Activated naive CD8-positive, alpha-beta T cell treated with anti-CD3 and anti-CD28 coated beads, Interleukin-2, amount 50 U/mL, for 24 hours (primary cell): ENCODE data around the gene TRIOBP.
"Not testable (repeated sequence)": the region's sequence is repeated elsewhere in the genome, so short reads cannot be mapped to it uniquely, and the experiment has no call there.

Experiments used
- ATAC-seq: fragments of 150-1000 bp; cut with Tn5 transposase; one replicate; pipeline ENCODE4 v1.10.0; 2021
- DNase-seq: peaks from one replicate; pipeline ENCODE4 v3.0.0; 2021
- H3K27ac Mint-ChIP-seq: one replicate; pipeline ENCODE4 v1.8.0; 2021; ENCODE audit warnings: mild to moderate bottlenecking, mixed read lengths
- H3K27me3 Mint-ChIP-seq: one replicate; pipeline ENCODE4 v1.8.0; 2021; ENCODE audit warnings: mixed read lengths
- H3K36me3 Mint-ChIP-seq: one replicate; pipeline ENCODE4 v1.8.0; 2021; ENCODE audit warnings: low read depth, mixed read lengths
- H3K4me1 Mint-ChIP-seq: one replicate; pipeline ENCODE4 v1.8.0; 2021; ENCODE audit warnings: mixed read lengths
- H3K4me3 Mint-ChIP-seq: one replicate; pipeline ENCODE4 v1.8.0; 2021; ENCODE audit warnings: mild to moderate bottlenecking, moderate library complexity, mixed read lengths
- H3K9me3 Mint-ChIP-seq: one replicate; pipeline ENCODE4 v1.8.0; 2021; ENCODE audit warnings: mixed read lengths

The TRIOBP gene

DNA sequence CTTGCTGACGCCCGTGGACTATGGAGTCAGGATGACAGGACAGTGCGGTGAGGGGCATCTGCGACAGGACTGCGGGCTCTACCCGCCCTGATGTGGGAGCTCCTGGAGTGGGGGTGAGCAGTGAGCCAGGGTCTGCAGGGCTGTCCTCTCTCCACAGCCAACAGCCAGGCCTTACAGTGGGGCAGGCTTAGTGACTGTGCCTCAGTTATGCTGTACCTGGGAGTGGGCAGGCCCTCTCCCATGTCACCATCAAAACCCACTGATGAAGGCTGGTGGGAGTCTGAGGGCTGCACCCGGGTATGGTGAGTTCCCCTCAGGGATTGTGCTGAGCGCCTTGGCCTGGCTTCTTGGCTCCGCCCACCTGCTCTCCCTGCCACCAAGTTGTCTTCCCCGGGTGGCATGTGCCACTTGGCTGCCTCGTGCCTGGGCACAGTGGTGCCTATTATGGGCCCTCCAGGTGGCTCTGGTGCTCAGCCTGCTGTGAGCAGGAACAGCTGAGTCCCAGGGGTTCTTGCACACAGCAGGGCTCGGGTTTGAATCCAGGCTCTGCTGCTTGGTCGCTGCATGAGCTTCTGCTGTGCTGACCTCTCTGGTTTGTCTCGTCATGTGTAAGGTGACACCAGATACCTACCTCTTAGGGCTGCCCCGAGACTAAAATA, 4.1 kb upstream of the TRIOBP start:
- no peak overlapping the region for H3K27ac Mint-ChIP-seq
- DNase-seq (no peak), ATAC-seq (no peak)
- H3K4me1 Mint-ChIP-seq: peaks cover 26% of the 10 kb centered on the region
- H3K4me3 Mint-ChIP-seq: no peak overlapping the region
- no peaks in the 10 kb centered on the region for H3K9me3 Mint-ChIP-seq
- peaks cover 35% of the 10 kb centered on the region for H3K36me3 Mint-ChIP-seq
- H3K27me3 Mint-ChIP-seq: no peaks in the 10 kb centered on the region

DNA sequence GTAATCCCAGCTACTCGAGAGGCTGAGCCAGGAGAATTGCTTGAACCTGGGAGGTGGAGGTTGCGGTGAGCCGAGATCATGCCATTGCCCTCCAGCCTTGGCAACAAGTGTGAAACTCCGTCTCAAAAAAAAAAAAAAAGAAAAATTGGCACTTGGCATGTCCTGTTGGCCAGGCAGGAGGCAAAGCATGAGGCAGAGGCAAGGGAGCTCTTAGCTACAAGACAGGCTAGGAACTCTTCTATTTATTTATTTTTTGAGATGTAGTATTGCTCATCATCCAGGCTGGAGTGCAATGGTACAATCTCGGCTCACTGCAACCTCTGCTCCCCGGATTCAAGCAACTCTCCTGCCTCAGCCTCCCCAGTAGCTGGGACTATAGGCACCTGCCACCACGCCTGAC, 2.7 kb upstream of the TRIOBP start:
- H3K36me3 Mint-ChIP-seq: peaks cover 27% of the 10 kb centered on the region
- H3K27ac Mint-ChIP-seq, ATAC-seq, H3K9me3 Mint-ChIP-seq, DNase-seq, H3K27me3 Mint-ChIP-seq, H3K4me3 Mint-ChIP-seq: not testable (repeated sequence)
- H3K4me1 Mint-ChIP-seq: peaks cover 15% of the 10 kb centered on the region

DNA sequence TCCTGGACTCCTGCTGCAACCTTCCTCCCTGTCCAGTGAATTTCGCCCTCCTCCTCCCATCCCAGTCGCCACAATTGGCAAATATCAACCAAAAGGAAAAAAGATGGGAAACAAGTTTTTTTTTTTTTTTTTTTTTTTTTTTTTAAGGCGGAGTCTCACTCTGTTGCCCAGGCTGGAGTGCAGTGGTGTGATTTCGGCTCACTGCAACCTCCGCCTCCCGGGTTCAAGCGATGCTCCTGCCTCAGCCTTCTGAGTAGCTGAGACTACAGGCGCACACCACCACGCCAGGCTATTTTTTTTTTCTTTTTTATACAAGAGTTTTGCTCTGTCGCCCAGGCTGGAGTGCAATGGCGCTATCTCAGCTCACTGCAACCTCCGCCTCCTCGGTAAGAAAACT, 590 bp upstream of the TRIOBP start:
- H3K9me3 Mint-ChIP-seq, DNase-seq, ATAC-seq, H3K27me3 Mint-ChIP-seq, H3K27ac Mint-ChIP-seq: not testable (repeated sequence)
- Mint-ChIP-seq H3K4me1 (peaks cover 13% of the 10 kb centered on the region), H3K4me3 (peak overlapping the region; percentile 42), H3K36me3 (peaks cover 15% of the 10 kb centered on the region)

DNA sequence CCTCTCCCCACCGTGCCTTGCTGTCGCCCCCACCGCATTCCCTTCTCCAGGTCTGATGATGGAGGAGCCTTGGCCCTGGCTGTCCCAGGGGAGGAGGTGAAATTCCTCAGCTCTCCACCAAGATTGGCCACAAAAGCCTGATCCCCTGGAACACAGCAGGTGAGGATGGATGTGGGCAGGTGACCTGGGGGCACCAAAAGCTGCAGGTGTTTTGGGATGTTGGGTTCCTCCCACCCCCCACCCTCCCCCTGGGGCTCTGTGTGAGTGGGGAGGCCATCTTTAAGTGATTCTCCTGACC, 639 bp downstream of the TRIOBP start:
- peaks cover 13% of the 10 kb centered on the region for H3K4me1 Mint-ChIP-seq

DNA sequence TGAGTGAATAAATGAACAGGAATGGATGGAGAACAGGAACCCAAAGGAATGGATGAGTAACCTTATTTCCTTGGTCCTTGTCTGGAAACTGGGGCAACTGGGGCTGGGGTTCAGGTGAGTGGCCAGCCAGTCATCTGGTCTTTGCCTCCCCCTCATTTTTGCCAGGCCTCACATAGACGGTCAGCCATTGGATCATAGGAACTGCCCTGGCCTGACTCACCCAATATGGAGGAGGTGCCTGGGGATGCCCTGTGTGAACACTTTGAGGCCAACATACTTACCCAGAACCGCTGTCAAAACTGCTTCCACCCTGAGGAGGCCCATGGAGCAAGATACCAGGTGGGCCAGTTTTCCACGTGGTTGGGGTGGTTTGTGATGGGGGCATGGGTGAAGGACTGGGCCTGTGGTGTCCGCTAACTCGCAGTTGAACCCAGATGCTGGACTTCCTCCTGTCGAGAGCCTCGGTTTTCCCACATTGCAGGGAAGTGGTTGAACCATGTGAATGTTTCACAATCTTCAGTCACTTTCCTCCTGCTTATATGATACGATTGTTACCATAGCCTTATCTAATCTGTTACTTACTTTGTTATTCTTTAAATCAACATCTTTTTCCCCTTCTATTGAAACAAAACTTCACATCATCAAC, 4.4 kb downstream of the TRIOBP start:
- Mint-ChIP-seq H3K36me3 (no peaks in the 10 kb centered on the region), H3K27ac (no peak overlapping the region), H3K4me1 (peaks cover 7% of the 10 kb centered on the region), H3K27me3 (no peaks in the 10 kb centered on the region), H3K4me3 (no peak overlapping the region), H3K9me3 (no peaks in the 10 kb centered on the region)
- DNase-seq (no peak), ATAC-seq (no peak)

More for the DNA sequence above, 639 bp downstream of the TRIOBP start:
- peaks cover 13% of the 10 kb centered on the region for H3K36me3 Mint-ChIP-seq
- H3K27ac Mint-ChIP-seq: no peak overlapping the region
- no peaks in the 10 kb centered on the region for H3K9me3 Mint-ChIP-seq
- no peaks in the 10 kb centered on the region for H3K27me3 Mint-ChIP-seq
- no peak overlapping the region for H3K4me3 Mint-ChIP-seq
- ATAC-seq: no peak
- DNase-seq: no peak

DNA sequence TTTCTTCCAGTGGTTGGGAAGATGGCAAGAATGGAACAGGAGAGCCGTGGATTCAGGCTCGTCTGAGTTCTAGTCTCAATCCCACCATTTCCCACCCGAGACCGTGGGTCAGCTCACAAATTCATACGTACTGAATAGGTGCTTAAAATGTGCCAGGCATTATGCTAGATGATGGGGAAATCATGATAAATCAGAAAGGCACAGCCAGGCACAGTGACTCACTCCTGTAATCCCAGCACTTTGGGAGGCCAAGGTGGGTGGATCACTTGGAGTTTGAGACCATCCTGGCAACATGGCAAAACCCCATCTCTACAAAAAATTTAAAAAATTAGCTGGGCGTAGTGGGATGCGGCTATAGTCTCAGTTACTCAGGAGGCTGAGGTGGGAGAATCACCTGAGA, 7.1 kb downstream of the TRIOBP start:
- no peak overlapping the region for H3K27ac Mint-ChIP-seq
- no peaks in the 10 kb centered on the region for H3K9me3 Mint-ChIP-seq
- no peaks in the 10 kb centered on the region for H3K27me3 Mint-ChIP-seq
- no peak for DNase-seq
- ATAC-seq: no peak
- no peak overlapping the region for H3K4me3 Mint-ChIP-seq
- no peaks in the 10 kb centered on the region for H3K4me1 Mint-ChIP-seq
- H3K36me3 Mint-ChIP-seq: no peaks in the 10 kb centered on the region

DNA sequence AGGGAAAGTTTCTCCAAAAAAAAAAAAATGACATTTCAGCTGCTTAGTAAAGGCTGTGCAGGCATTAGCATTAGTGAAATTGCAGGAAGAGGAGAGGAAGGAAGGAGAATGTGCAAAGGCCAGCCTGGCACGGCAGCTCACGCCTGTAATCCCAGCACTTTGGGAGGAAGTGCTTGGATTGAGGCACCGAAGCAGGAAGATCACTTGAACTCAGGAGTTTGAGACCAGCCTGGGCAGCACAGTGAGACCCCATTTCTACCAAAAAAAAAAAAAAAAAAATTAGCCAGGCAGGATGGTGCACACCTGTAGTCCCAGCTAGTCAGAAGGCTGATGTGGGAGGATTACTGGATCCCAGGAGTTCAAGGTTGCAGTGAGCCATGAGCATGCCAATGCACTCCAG, 7.8 kb downstream of the TRIOBP start:
- no peaks in the 10 kb centered on the region for H3K36me3 Mint-ChIP-seq
- ATAC-seq: no peak
- no peaks in the 10 kb centered on the region for H3K4me1 Mint-ChIP-seq
- H3K27ac Mint-ChIP-seq: no peak overlapping the region
- no peak overlapping the region for H3K4me3 Mint-ChIP-seq
- no peak for DNase-seq
- H3K27me3 Mint-ChIP-seq: no peaks in the 10 kb centered on the region
- H3K9me3 Mint-ChIP-seq: no peaks in the 10 kb centered on the region

DNA sequence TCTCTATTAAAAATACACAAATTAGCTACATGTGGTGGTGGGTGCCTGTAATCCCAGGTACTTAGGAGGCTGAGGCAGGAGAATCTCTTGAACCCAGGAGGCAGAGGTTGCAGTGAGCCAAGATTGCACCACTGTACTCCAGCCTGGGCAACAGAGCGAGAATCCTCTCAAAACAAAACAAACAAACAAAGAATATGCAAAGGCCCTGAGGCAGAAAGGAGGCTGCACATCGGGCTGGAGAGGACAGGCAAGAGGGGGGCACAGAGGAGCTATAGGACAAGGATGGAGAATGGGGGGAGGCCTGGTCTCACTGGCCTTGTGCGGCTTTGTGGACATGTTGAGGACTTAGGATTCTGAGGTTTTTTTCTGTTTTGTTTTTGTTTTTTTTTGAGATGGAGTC, 8.4 kb downstream of the TRIOBP start:
- no peak overlapping the region for H3K27ac Mint-ChIP-seq
- H3K27me3 Mint-ChIP-seq: no peaks in the 10 kb centered on the region
- ATAC-seq: no peak
- no peaks in the 10 kb centered on the region for H3K4me1 Mint-ChIP-seq
- no peak for DNase-seq
- no peaks in the 10 kb centered on the region for H3K36me3 Mint-ChIP-seq
- no peak overlapping the region for H3K4me3 Mint-ChIP-seq
- H3K9me3 Mint-ChIP-seq: no peaks in the 10 kb centered on the region

DNA sequence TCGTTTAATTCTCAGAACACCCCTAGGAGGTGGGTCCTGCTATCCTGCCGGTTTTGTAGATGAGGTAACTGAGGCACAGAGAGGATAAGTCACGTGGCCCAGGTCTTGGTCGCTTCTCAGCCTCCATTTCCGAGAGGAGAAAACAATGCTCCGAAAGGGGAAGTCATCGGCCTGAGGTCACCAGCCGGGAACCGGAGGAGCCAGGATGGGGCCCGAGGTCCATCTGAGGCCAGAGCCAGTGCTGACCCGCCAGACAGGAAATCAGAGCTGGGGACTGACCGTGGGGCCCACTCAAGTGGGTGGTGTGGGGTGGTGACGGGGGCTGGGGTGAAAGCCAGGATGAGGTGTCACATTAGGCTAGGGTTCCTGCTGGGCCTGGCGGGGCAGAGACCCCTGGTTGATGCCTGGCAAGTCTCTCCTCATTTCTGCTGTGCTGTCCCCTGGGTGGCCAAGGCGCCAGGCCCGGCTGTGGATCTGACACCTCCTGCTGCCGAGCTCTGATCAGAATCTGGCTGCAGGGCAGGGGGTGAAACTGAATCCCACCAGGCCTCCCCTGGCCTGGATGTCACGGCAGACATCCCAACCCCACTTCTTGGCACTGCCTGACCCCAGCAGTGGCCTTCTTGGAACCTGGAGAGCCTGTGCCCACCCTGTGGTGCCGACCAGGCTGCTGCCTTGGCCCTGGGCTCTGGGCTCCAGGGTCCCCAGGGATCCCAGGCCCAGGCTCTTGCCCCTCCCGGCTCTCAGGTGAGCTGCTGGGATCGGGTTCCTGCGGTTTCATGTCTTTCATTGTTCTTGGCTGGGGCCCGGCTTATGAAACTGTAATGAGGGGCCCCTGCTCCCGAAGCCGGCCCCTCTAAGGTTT, 12.0 kb downstream of the TRIOBP start:
- Mint-ChIP-seq H3K4me3 (no peak overlapping the region), H3K27me3 (no peaks in the 10 kb centered on the region), H3K4me1 (no peaks in the 10 kb centered on the region), H3K27ac (no peak overlapping the region), H3K36me3 (no peaks in the 10 kb centered on the region), H3K9me3 (no peaks in the 10 kb centered on the region)
- no peak for ATAC-seq
- no peak for DNase-seq

DNA sequence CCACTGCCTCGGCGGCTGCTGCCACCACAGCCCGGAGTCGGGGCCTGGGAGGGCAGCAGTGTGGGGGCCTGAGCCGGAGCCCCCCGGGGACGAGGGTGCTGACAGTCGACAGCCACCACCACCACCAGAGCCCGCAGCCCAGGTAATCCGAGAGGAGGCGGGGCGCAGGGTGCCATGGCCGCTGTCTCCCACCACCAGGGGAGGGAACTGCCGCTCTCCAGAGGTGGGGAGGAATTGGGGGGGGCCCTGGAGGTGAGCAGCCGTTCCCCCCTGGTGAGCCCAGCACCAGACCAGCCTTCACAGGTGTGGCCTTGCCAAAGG, 12.6 kb downstream of the TRIOBP start:
- Mint-ChIP-seq H3K36me3 (no peaks in the 10 kb centered on the region), H3K4me3 (no peak overlapping the region), H3K27me3 (no peaks in the 10 kb centered on the region), H3K4me1 (no peaks in the 10 kb centered on the region), H3K9me3 (no peaks in the 10 kb centered on the region), H3K27ac (no peak overlapping the region)
- no peak for ATAC-seq
- DNase-seq: no peak

DNA sequence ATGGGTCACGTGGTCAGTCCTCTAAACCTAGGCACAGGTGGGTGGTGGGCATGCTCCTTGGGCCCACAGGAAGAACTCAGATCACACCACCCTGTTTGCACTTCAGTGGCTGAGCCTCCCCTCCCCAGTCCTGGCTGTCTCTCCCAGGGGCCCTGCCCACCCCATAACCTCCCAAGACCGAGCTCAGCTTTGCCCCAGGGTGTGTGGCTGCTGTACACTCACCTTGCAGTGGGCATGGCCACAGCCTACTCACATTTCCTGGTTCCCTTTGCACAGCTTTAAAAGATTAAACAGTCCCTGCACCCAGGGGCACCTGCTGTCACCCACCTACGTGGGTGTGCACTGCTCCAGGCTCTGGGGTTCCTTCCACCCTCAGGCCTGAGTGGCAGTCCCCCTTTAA, 13.8 kb downstream of the TRIOBP start:
- DNase-seq: no peak
- Mint-ChIP-seq H3K36me3 (no peaks in the 10 kb centered on the region), H3K4me3 (no peak overlapping the region), H3K27me3 (no peaks in the 10 kb centered on the region), H3K27ac (no peak overlapping the region), H3K4me1 (no peaks in the 10 kb centered on the region), H3K9me3 (no peaks in the 10 kb centered on the region)
- peak; percentile 20 for ATAC-seq

DNA sequence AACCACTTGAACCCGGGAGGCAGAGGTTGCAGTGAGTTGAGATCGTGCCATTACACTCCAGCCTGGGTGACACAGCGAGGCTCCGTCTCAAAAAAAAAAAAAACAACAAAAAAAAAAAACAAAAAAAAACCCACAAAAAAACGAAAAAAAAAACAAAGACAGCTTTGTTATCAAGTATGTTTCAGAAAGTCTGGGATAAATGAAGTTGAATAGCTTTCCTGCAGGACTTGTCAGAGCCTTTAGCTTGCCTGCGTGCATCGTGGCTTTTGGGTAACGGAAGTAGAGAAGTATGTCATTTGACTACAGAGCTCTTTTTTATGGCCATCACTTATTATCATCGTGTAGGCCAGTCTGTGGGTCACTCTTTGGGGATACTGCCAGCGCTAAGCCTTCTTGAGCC, 14.6 kb downstream of the TRIOBP start:
- Mint-ChIP-seq H3K4me1 (no peaks in the 10 kb centered on the region), H3K27ac (no peak overlapping the region), H3K4me3 (no peak overlapping the region), H3K9me3 (no peaks in the 10 kb centered on the region), H3K36me3 (no peaks in the 10 kb centered on the region), H3K27me3 (no peaks in the 10 kb centered on the region)
- no peak for ATAC-seq
- DNase-seq: no peak

DNA sequence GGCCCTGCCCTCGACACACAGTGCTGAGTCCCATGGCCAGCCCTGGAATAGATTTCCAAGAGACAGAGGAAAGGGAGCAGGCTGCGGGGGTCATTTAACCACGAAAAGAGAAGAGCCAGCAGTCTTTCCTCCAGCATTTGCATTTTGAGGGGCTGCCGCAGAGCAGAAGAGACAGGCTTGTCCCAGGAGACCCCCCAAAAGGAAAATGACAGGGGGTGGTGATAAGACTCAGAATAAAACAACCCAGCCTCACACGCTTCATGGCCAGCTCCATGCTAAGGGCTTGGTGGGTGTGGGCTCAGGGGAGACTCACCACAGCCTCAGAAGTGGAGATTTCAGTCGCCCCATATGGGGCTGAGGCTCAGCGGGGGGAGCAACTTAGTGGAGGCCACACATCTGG, 16.9 kb downstream of the TRIOBP start:
- Mint-ChIP-seq H3K4me3 (no peak overlapping the region), H3K27me3 (no peaks in the 10 kb centered on the region), H3K4me1 (no peaks in the 10 kb centered on the region), H3K27ac (no peak overlapping the region), H3K9me3 (no peaks in the 10 kb centered on the region), H3K36me3 (no peaks in the 10 kb centered on the region)
- no peak for ATAC-seq
- DNase-seq: no peak

DNA sequence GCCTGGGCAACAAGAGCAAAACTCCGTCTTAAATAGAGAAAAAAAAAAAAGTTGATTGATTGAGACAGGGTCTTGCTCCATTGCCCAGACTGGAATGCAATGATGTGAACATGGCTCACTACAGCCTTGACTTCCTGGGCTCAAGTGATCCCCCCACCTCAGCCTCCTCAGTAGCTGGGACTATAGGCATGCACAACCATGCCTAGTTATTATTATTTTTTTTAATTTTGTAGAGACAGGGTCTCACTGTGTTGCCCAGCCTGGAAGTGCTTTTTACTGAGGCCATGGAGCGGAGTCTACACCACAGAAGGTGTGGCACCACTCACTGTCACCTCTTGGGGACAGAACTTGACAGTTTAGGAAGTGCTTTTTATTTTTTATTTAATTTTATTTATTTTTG, 17.8 kb downstream of the TRIOBP start:
- Mint-ChIP-seq H3K36me3 (no peaks in the 10 kb centered on the region), H3K9me3 (no peaks in the 10 kb centered on the region), H3K27ac (no peak overlapping the region), H3K4me1 (no peaks in the 10 kb centered on the region), H3K4me3 (no peak overlapping the region), H3K27me3 (no peaks in the 10 kb centered on the region)
- ATAC-seq: no peak
- no peak for DNase-seq

DNA sequence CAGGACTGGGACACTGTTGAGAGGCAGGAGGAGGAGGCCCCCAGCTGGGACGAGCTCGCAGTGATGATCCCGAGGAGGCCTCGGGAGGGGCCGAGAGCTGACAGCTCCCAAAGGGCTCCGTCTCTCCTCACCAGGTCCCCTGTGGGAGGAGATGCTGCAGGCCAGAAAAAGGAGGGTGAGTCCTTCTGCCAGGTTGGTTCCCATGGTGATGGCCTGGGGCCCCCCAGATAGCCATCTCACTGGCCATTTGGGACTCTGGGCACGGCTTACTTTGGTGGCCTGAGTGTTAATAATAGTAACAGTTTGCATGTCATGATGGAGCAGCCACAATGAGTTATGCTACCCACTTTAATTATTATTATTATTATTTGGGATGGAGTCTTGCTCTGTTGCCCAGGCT, 18.9 kb downstream of the TRIOBP start:
- no peaks in the 10 kb centered on the region for H3K36me3 Mint-ChIP-seq

More for the DNA sequence above, 18.9 kb downstream of the TRIOBP start:
- H3K27me3 Mint-ChIP-seq: no peaks in the 10 kb centered on the region
- H3K27ac Mint-ChIP-seq: no peak overlapping the region
- ATAC-seq (no peak), DNase-seq (no peak)
- no peaks in the 10 kb centered on the region for H3K9me3 Mint-ChIP-seq
- no peak overlapping the region for H3K4me3 Mint-ChIP-seq
- H3K4me1 Mint-ChIP-seq: no peaks in the 10 kb centered on the region
